Thoracic aorta (tissue), 2 donors: Measurements from ENCODE around the gene MYOZ2. TPM values are rescaled to one million over a fixed set of nuclear protein-coding genes. Genes with fewer than 3 reads are reported as not detected.
A peak's percentile ranks its signal among the peaks of the same experiment; 100 is the strongest.

ENCODE experiments used
- ATAC-seq: fragments of 150-250 bp; one replicate; pipeline ENCODE4 v1.8.0; 2017; ENCODE audit warnings: low read depth; ENCODE audit not compliant: insufficient number of reproducible peaks, low FRiP score
- DNase-seq: peaks from one replicate; pipeline ENCODE4 v3.0.0-alpha.2; 2020; ENCODE audit warnings: low spot score
- H3K27ac ChIP-seq, 2 donors: fragments of 200-600 bp; sonication (generic); 1 replicate in 1 of 2; 2 replicates in 1 of 2; pipeline ENCODE4 v1.5.1; 2016; ENCODE audit warnings: mild to moderate bottlenecking in 2 of 2, moderate library complexity in 2 of 2
- H3K27me3 ChIP-seq: fragments of 200-600 bp; sonication (generic); replicated peaks from 2 replicates; pipeline ENCODE4 v1.6.0; 2016; ENCODE audit warnings: mild to moderate bottlenecking; ENCODE audit not compliant: insufficient read depth
- H3K36me3 ChIP-seq: fragments of 200-600 bp; sonication (generic); one replicate; pipeline ENCODE4 v1.5.1; 2016
- H3K4me1 ChIP-seq, 2 donors: fragments of 200-600 bp; sonication (generic); 1 replicate in 1 of 2; 2 replicates in 1 of 2; pipeline versions ENCODE4 v1.5.1 to v1.6.0; 2016; ENCODE audit warnings: low read depth in 2 of 2, mild to moderate bottlenecking in 1 of 2; ENCODE audit not compliant: control insufficient read depth in 1 of 2
- H3K4me3 ChIP-seq: fragments of 200-600 bp; sonication (generic); 2 replicates; pipeline ENCODE4 v1.5.1; 2016; ENCODE audit warnings: mild to moderate bottlenecking
- H3K9me3 ChIP-seq: fragments of 200-600 bp; sonication (generic); 2 replicates; pipeline ENCODE4 v1.5.1; 2016
- total RNA-seq, 2 donors: library from RNA; depleted of rRNA; stranded (reverse); fragments of >200 nt; gene quantifications; one replicate each; pipeline versions ENCODE4 v1.1.0 to v1.2.3, GENCODE V29; 2016
- TF ChIP-seq, protein P1 (sequence below): fragments of 200-600 bp; sonication (generic); IDR thresholded peaks from one replicate; pipeline ENCODE4 v1.5.1; 2019; ENCODE audit warnings: antibody characterized with exemption

Gene MYOZ2
- total RNA-seq, 2 donors from 2014 or later: 11.0 to 11.5 TPM

DNA sequence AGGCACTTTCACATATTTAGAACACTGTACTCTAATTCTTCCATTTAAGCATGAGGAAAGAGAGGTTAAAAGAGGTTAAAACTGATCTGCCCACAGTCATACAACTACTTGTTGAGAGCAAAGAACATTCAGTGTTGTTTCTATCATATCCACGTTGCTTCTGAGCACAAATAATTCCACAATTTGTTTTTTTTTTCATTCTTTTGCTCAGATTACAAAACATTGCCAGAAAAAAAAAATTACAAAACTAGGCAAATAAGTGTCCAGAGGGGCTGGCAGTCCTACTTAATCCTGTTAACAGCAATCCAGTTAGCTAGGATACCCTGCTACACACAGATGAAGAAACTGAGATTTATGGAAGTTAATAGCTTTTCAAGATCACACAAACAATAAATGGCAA is 70.5 kb downstream of the MYOZ2 start:
- no peak for DNase-seq
- H3K27me3 ChIP-seq: no peaks in the 10 kb centered on the region
- peak overlapping the region; percentile 6 to 56 for H3K27ac ChIP-seq
- H3K4me1 ChIP-seq: peaks cover 22 to 30% of the 10 kb centered on the region in 2 donors
- H3K36me3 ChIP-seq: no peaks in the 10 kb centered on the region
- no peaks in the 10 kb centered on the region for H3K9me3 ChIP-seq
- no peak for ATAC-seq
- no peak overlapping the region for H3K4me3 ChIP-seq
- TF ChIP-seq, protein P1, sequence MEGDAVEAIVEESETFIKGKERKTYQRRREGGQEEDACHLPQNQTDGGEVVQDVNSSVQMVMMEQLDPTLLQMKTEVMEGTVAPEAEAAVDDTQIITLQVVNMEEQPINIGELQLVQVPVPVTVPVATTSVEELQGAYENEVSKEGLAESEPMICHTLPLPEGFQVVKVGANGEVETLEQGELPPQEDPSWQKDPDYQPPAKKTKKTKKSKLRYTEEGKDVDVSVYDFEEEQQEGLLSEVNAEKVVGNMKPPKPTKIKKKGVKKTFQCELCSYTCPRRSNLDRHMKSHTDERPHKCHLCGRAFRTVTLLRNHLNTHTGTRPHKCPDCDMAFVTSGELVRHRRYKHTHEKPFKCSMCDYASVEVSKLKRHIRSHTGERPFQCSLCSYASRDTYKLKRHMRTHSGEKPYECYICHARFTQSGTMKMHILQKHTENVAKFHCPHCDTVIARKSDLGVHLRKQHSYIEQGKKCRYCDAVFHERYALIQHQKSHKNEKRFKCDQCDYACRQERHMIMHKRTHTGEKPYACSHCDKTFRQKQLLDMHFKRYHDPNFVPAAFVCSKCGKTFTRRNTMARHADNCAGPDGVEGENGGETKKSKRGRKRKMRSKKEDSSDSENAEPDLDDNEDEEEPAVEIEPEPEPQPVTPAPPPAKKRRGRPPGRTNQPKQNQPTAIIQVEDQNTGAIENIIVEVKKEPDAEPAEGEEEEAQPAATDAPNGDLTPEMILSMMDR: no peak

DNA sequence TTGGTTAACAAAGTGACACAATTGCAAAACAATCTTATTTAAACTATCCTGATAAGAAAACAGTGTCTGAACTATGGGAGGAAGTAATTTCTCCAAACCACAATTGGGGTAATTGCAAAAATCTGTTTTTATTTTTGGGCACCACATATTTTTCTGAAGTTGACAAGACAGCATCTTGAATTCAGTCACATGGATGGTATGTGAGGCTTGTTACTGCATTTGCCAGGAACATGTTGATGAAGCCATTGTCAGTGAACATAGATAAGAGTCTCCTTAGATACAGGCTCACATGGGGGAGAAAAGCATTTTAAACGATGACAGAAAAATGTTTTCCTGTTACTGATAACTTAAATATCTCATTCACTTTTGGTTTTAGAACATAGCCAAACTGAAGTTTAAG is 71.4 kb downstream of the MYOZ2 start:
- Histone ChIP-seq H3K4me1 (peaks cover 22 to 35% of the 10 kb centered on the region in 2 donors), H3K27ac (no peak overlapping the region), H3K4me3 (no peak overlapping the region), H3K27me3 (no peaks in the 10 kb centered on the region), H3K9me3 (no peaks in the 10 kb centered on the region), H3K36me3 (no peaks in the 10 kb centered on the region)
- no peak for DNase-seq
- no peak for ATAC-seq
- TF ChIP-seq, protein P1: no peak

DNA sequence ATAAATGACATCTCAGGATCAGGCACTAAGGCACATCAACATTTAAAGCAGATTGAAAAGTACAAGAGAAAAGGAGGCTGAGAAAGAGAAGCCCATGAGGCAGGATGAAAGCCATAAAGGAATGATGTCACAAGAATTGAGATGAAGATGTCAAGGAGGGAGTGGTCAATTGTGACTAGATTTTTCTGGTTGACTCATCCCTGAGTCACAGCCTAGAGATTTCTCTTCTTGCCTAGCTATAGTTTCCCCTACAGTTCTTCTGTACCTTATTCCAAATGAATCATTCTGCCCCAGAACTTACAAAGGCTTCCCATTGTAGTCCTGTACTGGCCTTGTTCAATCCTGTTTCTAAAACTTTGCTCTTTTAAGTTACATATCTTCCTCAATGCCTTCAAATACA is 73.4 kb downstream of the MYOZ2 start:
- ATAC-seq (no peak), DNase-seq (no peak)
- Histone ChIP-seq H3K4me1 (peaks cover 21 to 34% of the 10 kb centered on the region in 2 donors), H3K9me3 (no peaks in the 10 kb centered on the region), H3K27ac (no peak overlapping the region), H3K4me3 (no peak overlapping the region), H3K27me3 (no peaks in the 10 kb centered on the region), H3K36me3 (no peaks in the 10 kb centered on the region)
- TF ChIP-seq, protein P1: no peak

DNA sequence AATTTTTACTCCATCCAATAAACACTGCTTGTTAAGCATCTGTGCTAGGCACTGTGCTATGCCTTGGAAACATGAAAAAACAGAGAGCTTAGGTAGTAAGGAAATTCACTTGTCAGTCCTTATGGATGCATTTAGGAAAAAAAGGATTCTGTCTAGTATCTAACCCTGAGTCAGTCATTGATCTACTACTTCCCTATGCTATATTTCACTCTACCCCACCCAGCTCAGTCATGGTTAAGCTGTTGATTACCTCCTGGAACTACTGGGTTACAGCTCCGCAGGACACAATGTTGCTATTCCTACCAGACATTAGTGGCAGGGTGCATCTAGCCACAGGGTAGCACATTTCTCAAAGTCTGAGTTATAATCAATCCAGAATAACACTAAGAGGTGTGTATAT is 74.0 kb downstream of the MYOZ2 start:
- no peak overlapping the region for H3K4me3 ChIP-seq
- no peak overlapping the region for H3K27ac ChIP-seq
- H3K36me3 ChIP-seq: no peaks in the 10 kb centered on the region
- DNase-seq: no peak
- peaks cover 16 to 30% of the 10 kb centered on the region in 2 donors for H3K4me1 ChIP-seq
- no peaks in the 10 kb centered on the region for H3K27me3 ChIP-seq
- TF ChIP-seq, protein P1: no peak
- no peaks in the 10 kb centered on the region for H3K9me3 ChIP-seq
- no peak for ATAC-seq

DNA sequence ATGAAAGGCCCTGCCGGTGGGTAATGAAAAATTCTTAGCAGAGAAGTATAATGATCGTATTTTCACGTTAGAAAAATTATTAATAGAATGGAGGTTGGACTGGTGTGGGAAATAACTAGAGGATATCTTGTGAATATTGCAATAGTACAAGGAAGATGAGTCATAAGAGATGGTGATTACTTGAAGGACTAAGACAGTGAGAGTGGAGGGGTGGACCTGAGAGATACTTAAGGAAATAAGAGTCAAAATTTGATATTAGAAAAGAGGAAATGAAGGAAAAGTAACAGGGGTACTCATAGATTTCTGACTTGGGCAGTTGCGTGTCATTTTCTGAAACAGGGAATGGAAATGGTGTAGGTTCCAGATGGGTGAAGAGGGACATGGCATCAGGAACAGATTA is 75.1 kb downstream of the MYOZ2 start:
- Histone ChIP-seq H3K36me3 (no peaks in the 10 kb centered on the region), H3K27me3 (no peaks in the 10 kb centered on the region), H3K4me3 (no peak overlapping the region), H3K4me1 (peaks cover 10 to 32% of the 10 kb centered on the region in 2 donors), H3K9me3 (no peaks in the 10 kb centered on the region), H3K27ac (no peak overlapping the region)
- TF ChIP-seq, protein P1: no peak
- ATAC-seq (no peak), DNase-seq (no peak)
